GM12892 (cell line): ENCODE measurements around the gene TP53RK.

Experiments used
- POLR2A ChIP-seq: IDR thresholded peaks from 2 replicates; pipeline ENCODE4 v1.6.1; 2011; ENCODE audit warnings: low read depth, low read length, control low read depth
- POLR2AphosphoS5 ChIP-seq: IDR thresholded peaks from 2 replicates; pipeline ENCODE4 v1.6.1; 2011; ENCODE audit warnings: low read depth, low read length, control low read depth
- TAF1 ChIP-seq: IDR thresholded peaks from 2 replicates; pipeline ENCODE4 v1.6.1; 2011; ENCODE audit warnings: low read depth, mild to moderate bottlenecking, control low read depth, low read length, borderline replicate concordance

GRCh38 chr20:46709055-46709458 is 19.8 kb upstream of the TP53RK start:
- TF ChIP-seq POLR2AphosphoS5 (no peak), POLR2A (no peak), TAF1 (no peak)
